Neural cell (in vitro differentiated cells): ENCODE data around the gene GNAS-AS1. TPM values are rescaled to one million over a fixed set of nuclear protein-coding genes. Genes with fewer than 3 reads are reported as not detected.

Experiments
- H2AFZ ChIP-seq: fragments of 200-600, 300-800 bp; sonication (generic), shearing (Covaris generic); 2 replicates; pipeline ENCODE4 v1.6.0; 2014; ENCODE audit warnings: low read depth, mild to moderate bottlenecking, antibody characterized with exemption, low read length, moderate library complexity
- H3F3A ChIP-seq: fragments of 200-600 bp; shearing (Covaris generic); 2 replicates; pipeline ENCODE4 v1.6.1; 2016; ENCODE audit warnings: mild to moderate bottlenecking, moderate library complexity, mixed read lengths, antibody characterized with exemption, low read length; ENCODE audit not compliant: insufficient read depth, poor library complexity, severe bottlenecking
- H3K27ac ChIP-seq: fragments of 200-600, 300-800 bp; sonication (generic), shearing (Covaris generic); 2 replicates; pipeline ENCODE4 v1.5.1; 2014; ENCODE audit warnings: mild to moderate bottlenecking, low read length, moderate library complexity
- H3K27me3 ChIP-seq: fragments of 300-800, 200-600 bp; sonication (generic), shearing (Covaris generic); 2 replicates; pipeline ENCODE4 v1.6.0; 2014; ENCODE audit warnings: mild to moderate bottlenecking, low read depth, low read length, moderate library complexity; ENCODE audit not compliant: insufficient read depth
- H3K36me3 ChIP-seq: fragments of 300-800, 200-600 bp; sonication (generic), shearing (Covaris generic); 2 replicates; pipeline ENCODE4 v1.5.1; 2014; ENCODE audit warnings: mild to moderate bottlenecking, antibody characterized with exemption, low read length, moderate library complexity; ENCODE audit not compliant: insufficient read depth
- H3K4me2 ChIP-seq: fragments of 300-800, 200-600 bp; sonication (generic), shearing (Covaris generic); 2 replicates; pipeline ENCODE4 v1.6.0; 2014; ENCODE audit warnings: mild to moderate bottlenecking, low read length
- H3K4me3 ChIP-seq: fragments of 300-800, 200-600 bp; sonication (generic), shearing (Covaris generic); 2 replicates; pipeline ENCODE4 v1.5.1; 2014; ENCODE audit warnings: mild to moderate bottlenecking, low read length, moderate library complexity
- H3K79me2 ChIP-seq: fragments of 200-600 bp; shearing (Covaris generic); replicated peaks from 2 replicates; pipeline ENCODE4 v1.6.0; 2014; ENCODE audit warnings: mild to moderate bottlenecking, low read length, moderate library complexity; ENCODE audit not compliant: insufficient read depth
- H3K9ac ChIP-seq: fragments of 300-800, 200-600 bp; sonication (generic), shearing (Covaris generic); 2 replicates; pipeline ENCODE4 v1.6.1; 2016; ENCODE audit warnings: mild to moderate bottlenecking, low read length, mixed read lengths
- H3K9me2 ChIP-seq: fragments of 200-600 bp; shearing (Covaris generic); 2 replicates; pipeline ENCODE4 v1.6.1; 2016; ENCODE audit warnings: mild to moderate bottlenecking, low read length, mixed read lengths; ENCODE audit not compliant: insufficient read depth
- H3K9me3 ChIP-seq: fragments of 200-600, 300-800 bp; sonication (generic), shearing (Covaris generic); 2 replicates; pipeline ENCODE4 v1.6.1; 2016; ENCODE audit warnings: mild to moderate bottlenecking, mixed run types, low read length, moderate library complexity, mixed read lengths
- H4K20me1 ChIP-seq: fragments of 200-600 bp; shearing (Covaris generic); 2 replicates; pipeline ENCODE4 v1.6.1; 2016; ENCODE audit warnings: mild to moderate bottlenecking, mixed run types; ENCODE audit not compliant: insufficient read depth
- EP300 ChIP-seq: fragments of 450-650 bp; conservative IDR thresholded peaks from 2 replicates; pipeline ENCODE4 v1.6.1; 2014; ENCODE audit warnings: antibody characterized with exemption, mild to moderate bottlenecking, moderate library complexity; ENCODE audit not compliant: poor library complexity, severe bottlenecking
- EZH2 ChIP-seq: fragments of 200-600, 300-800 bp; shearing (Covaris generic), sonication (generic); IDR thresholded peaks from 2 replicates; pipeline ENCODE4 v1.6.1; 2014; ENCODE audit warnings: antibody characterized with exemption, low read length, borderline replicate concordance, mild to moderate bottlenecking; ENCODE audit not compliant: insufficient read depth, poor library complexity, severe bottlenecking
- MXI1 ChIP-seq: fragments of 450-650 bp; conservative IDR thresholded peaks from 2 replicates; pipeline ENCODE4 v1.6.1; 2014; ENCODE audit warnings: antibody characterized with exemption, mild to moderate bottlenecking; ENCODE audit not compliant: poor library complexity, severe bottlenecking
- POLR2AphosphoS5 ChIP-seq: IDR thresholded peaks from 2 replicates; pipeline ENCODE4 v1.6.1; 2012
- RAD21 ChIP-seq: fragments of 450-650 bp; conservative IDR thresholded peaks from 2 replicates; pipeline ENCODE4 v1.6.1; 2014; ENCODE audit warnings: antibody characterized with exemption, mild to moderate bottlenecking, moderate library complexity
- SMC3 ChIP-seq: fragments of 450-650 bp; conservative IDR thresholded peaks from 2 replicates; pipeline ENCODE4 v1.6.1; 2014; ENCODE audit warnings: antibody characterized with exemption, mild to moderate bottlenecking, moderate library complexity; ENCODE audit not compliant: poor library complexity
- TAF1 ChIP-seq: IDR thresholded peaks from 2 replicates; pipeline ENCODE4 v1.6.1; 2012; ENCODE audit warnings: low read depth
- polyA plus RNA-seq: library from polyadenylated mRNA; depleted of rRNA; stranded (reverse); fragments of >200 nt; gene quantifications from 2 replicates; pipeline ENCODE4 v1.2.3, GENCODE V29; 2014
- TF ChIP-seq, protein P1 (sequence below): fragments of 450-650 bp; IDR thresholded peaks from 2 replicates; pipeline ENCODE4 v1.5.1; 2014; ENCODE audit warnings: antibody characterized with exemption, mild to moderate bottlenecking, moderate library complexity; ENCODE audit not compliant: poor library complexity, severe bottlenecking
- TF ChIP-seq, protein P2 (sequence below): IDR thresholded peaks from 2 replicates; pipeline ENCODE4 v1.6.1; 2012; ENCODE audit warnings: borderline replicate concordance

Gene GNAS-AS1
- polyA plus RNA-seq, 1 donor from 2014 or later: not detected

DNA sequence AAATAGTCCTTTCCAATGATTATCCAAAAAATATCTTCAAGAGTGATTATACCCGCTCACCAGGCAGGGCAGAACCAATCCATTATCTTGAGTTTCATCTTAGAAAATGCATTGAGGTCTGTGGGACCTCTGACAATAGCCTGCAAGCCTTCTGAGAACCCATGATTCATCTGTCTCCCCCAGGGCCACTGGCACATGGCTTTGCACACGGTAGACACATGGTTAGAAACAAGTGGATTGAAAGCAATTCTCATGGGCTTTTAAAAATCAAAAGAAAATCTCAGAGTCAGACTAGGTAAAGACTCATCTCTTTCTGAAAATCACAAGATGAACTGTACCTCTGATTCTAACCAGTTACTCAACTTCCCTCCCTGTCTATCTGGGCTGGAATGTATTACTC, 15.5 kb downstream of the GNAS-AS1 start:
- Histone ChIP-seq H3K4me3 (no peak overlapping the region), H3K4me2 (no peak overlapping the region), H2AFZ (no peak overlapping the region), H3K27me3 (peaks cover 21% of the 10 kb centered on the region), H3F3A (no peaks in the 10 kb centered on the region), H3K9me3 (no peaks in the 10 kb centered on the region), H3K9ac (no peak overlapping the region), H3K27ac (no peak overlapping the region), H4K20me1 (no peaks in the 10 kb centered on the region), H3K9me2 (no peaks in the 10 kb centered on the region), H3K36me3 (no peaks in the 10 kb centered on the region), H3K79me2 (no peaks in the 10 kb centered on the region)
- TF ChIP-seq MXI1 (no peak), EZH2 (no peak), POLR2AphosphoS5 (no peak), EP300 (no peak), RAD21 (no peak), TAF1 (no peak), SMC3 (no peak)
- TF ChIP-seq, protein P1, sequence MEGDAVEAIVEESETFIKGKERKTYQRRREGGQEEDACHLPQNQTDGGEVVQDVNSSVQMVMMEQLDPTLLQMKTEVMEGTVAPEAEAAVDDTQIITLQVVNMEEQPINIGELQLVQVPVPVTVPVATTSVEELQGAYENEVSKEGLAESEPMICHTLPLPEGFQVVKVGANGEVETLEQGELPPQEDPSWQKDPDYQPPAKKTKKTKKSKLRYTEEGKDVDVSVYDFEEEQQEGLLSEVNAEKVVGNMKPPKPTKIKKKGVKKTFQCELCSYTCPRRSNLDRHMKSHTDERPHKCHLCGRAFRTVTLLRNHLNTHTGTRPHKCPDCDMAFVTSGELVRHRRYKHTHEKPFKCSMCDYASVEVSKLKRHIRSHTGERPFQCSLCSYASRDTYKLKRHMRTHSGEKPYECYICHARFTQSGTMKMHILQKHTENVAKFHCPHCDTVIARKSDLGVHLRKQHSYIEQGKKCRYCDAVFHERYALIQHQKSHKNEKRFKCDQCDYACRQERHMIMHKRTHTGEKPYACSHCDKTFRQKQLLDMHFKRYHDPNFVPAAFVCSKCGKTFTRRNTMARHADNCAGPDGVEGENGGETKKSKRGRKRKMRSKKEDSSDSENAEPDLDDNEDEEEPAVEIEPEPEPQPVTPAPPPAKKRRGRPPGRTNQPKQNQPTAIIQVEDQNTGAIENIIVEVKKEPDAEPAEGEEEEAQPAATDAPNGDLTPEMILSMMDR: no peak
- TF ChIP-seq, protein P2, sequence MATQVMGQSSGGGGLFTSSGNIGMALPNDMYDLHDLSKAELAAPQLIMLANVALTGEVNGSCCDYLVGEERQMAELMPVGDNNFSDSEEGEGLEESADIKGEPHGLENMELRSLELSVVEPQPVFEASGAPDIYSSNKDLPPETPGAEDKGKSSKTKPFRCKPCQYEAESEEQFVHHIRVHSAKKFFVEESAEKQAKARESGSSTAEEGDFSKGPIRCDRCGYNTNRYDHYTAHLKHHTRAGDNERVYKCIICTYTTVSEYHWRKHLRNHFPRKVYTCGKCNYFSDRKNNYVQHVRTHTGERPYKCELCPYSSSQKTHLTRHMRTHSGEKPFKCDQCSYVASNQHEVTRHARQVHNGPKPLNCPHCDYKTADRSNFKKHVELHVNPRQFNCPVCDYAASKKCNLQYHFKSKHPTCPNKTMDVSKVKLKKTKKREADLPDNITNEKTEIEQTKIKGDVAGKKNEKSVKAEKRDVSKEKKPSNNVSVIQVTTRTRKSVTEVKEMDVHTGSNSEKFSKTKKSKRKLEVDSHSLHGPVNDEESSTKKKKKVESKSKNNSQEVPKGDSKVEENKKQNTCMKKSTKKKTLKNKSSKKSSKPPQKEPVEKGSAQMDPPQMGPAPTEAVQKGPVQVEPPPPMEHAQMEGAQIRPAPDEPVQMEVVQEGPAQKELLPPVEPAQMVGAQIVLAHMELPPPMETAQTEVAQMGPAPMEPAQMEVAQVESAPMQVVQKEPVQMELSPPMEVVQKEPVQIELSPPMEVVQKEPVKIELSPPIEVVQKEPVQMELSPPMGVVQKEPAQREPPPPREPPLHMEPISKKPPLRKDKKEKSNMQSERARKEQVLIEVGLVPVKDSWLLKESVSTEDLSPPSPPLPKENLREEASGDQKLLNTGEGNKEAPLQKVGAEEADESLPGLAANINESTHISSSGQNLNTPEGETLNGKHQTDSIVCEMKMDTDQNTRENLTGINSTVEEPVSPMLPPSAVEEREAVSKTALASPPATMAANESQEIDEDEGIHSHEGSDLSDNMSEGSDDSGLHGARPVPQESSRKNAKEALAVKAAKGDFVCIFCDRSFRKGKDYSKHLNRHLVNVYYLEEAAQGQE: no peak

DNA sequence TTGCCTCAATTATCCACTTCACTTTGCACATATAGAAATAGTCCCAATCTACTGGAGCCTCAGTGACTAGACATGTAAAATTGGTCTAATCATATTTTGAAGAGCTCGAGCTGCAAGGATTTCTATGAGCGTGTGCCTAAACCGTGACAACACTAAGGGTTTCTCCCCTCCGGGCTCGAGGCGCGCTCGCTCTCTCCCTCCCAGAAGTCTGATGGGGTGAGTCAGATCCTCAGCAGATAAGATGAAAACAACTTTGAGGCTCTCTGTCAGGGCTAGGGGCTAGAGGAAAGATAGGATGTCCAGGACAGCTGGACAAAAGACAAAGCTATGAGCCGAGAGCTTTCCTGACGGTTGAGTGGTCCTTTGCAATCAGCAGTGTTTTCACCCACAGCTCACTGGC, 16.8 kb downstream of the GNAS-AS1 start:
- Histone ChIP-seq H3K79me2 (no peaks in the 10 kb centered on the region), H3F3A (no peaks in the 10 kb centered on the region), H3K36me3 (no peaks in the 10 kb centered on the region), H3K4me2 (no peak overlapping the region), H3K4me3 (no peak overlapping the region), H3K9ac (no peak overlapping the region), H3K27me3 (peaks cover 8% of the 10 kb centered on the region), H3K9me3 (no peaks in the 10 kb centered on the region), H3K9me2 (no peaks in the 10 kb centered on the region), H3K27ac (no peak overlapping the region), H2AFZ (no peak overlapping the region), H4K20me1 (no peaks in the 10 kb centered on the region)
- no peak for TF ChIP-seq POLR2AphosphoS5

DNA sequence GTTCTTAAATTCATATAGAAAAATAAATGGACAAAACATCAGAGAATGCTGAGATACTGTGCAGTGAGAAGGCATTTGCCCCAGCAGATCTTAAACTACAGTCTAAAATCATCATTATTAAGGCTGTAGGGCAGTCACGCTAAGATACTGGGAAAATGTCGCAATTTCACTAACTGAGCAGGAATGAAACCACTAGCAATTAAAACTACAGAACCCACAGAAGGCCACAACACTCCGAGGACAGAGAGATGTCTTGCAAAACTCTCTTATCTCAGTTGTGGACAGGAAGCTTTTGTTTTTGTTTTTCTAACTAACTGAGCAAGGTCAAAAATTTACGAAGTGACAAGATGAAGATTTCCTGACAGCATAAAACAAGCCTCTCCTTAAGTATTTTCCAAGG, 18.2 kb downstream of the GNAS-AS1 start:
- Histone ChIP-seq H3K9me3 (no peaks in the 10 kb centered on the region), H3K9ac (no peak overlapping the region), H3K4me2 (no peak overlapping the region), H3K36me3 (no peaks in the 10 kb centered on the region), H3K27me3 (no peaks in the 10 kb centered on the region), H3K4me3 (no peak overlapping the region), H2AFZ (no peak overlapping the region), H3K79me2 (no peaks in the 10 kb centered on the region), H3F3A (no peaks in the 10 kb centered on the region), H3K9me2 (no peaks in the 10 kb centered on the region), H3K27ac (no peak overlapping the region), H4K20me1 (no peaks in the 10 kb centered on the region)
- TF ChIP-seq EP300: no peak
- TF ChIP-seq SMC3: no peak
- TF ChIP-seq POLR2AphosphoS5: no peak
- TF ChIP-seq, protein P2: no peak
- TF ChIP-seq, protein P1: no peak
- TF ChIP-seq RAD21: no peak
